GM10847 (cell line): Measurements from ENCODE around the gene IBSP.

Experiments used
- POLR2A ChIP-seq: IDR thresholded peaks from 2 replicates; pipeline ENCODE4 v1.6.1; 2011; ENCODE audit not compliant: insufficient read length; ENCODE audit errors: extremely low read depth

Gene IBSP

GRCh38 chr4:87799301-87800113, at the start of gene IBSP:
Gene IBSP, plus strand, starts transcription at chr4:87799554. Its CDS starts 2,808 bp downstream, at chr4:87802362.
- no peak for TF ChIP-seq POLR2A

GRCh38 chr4:87749883-87750282, 49.5 kb upstream of the IBSP start:
- no peak for TF ChIP-seq POLR2A

- TF ChIP-seq POLR2A, result no peak
Measured at GRCh38 chr4:87758270-87758669, 41.1 kb upstream of the IBSP start.

GRCh38 chr4:87762311-87762710, 37.0 kb upstream of the IBSP start:
- no peak for TF ChIP-seq POLR2A

- no peak for TF ChIP-seq POLR2A
Measured at GRCh38 chr4:87781569-87781968, 17.8 kb upstream of the IBSP start.

GRCh38 chr4:87783781-87784180, 15.6 kb upstream of the IBSP start:
- TF ChIP-seq POLR2A, result no peak

- TF ChIP-seq POLR2A, result no peak
Measured at GRCh38 chr4:87785731-87786509, 13.4 kb upstream of the IBSP start.

GRCh38 chr4:87802858-87803257, 3.5 kb downstream of the IBSP start:
- no peak for TF ChIP-seq POLR2A

GRCh38 chr4:87803421-87803820, 4.1 kb downstream of the IBSP start:
- TF ChIP-seq POLR2A, result no peak

- no peak for TF ChIP-seq POLR2A
Measured at GRCh38 chr4:87804871-87805270, 5.5 kb downstream of the IBSP start.

- no peak for TF ChIP-seq POLR2A
Measured at GRCh38 chr4:87805971-87806370, 6.6 kb downstream of the IBSP start.

GRCh38 chr4:87806520-87806919, 7.2 kb downstream of the IBSP start:
- TF ChIP-seq POLR2A, result no peak

- TF ChIP-seq POLR2A, result no peak
Measured at GRCh38 chr4:87807402-87807801, 8.0 kb downstream of the IBSP start.

- no peak for TF ChIP-seq POLR2A
Measured at GRCh38 chr4:87811977-87812376, 12.6 kb downstream of the IBSP start.

- TF ChIP-seq POLR2A, result no peak
Measured at GRCh38 chr4:87819281-87819919, 20.0 kb downstream of the IBSP start.

GRCh38 chr4:87823200-87823599, 23.8 kb downstream of the IBSP start:
- no peak for TF ChIP-seq POLR2A
